OCI-M2 (cell line): ENCODE data around the gene BCL11B.
"Not testable (repeated sequence)": the region's sequence is repeated elsewhere in the genome, so short reads cannot be mapped to it uniquely, and the experiment has no call there.

Source experiments
- DNase-seq: peaks from one replicate; lab custom pipeline; 2025; ENCODE audit not compliant: unreplicated experiment; lab: John Stamatoyannopoulos, UW

BCL11B gene

DNA sequence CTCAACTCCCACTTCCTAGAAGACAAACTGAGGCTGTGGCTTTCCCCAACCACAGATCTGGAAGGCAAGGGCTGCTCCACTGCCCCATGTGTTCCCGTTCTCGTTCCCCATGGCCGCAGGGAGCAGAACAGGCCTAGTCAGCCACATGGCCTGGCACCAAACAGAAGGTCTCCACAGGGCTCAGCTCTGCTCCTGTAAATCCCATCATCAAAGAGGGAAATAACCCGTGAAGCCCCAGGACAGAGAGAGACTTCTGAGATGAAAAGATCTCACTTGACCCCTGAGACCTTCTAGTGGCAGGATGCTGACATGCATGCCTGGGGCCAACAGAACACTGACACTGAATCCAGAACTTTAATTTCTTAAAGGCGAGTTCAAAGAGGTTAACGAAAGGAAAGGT lies 68.9 kb downstream of the BCL11B start:
- DNase-seq, result no peak

- no peak for DNase-seq
Measured at GRCh38 chr14:99202516-99202915, 69.5 kb downstream of the BCL11B start.

GRCh38 chr14:99201351-99202073 lies 70.5 kb downstream of the BCL11B start:
- DNase-seq, result no peak

DNA sequence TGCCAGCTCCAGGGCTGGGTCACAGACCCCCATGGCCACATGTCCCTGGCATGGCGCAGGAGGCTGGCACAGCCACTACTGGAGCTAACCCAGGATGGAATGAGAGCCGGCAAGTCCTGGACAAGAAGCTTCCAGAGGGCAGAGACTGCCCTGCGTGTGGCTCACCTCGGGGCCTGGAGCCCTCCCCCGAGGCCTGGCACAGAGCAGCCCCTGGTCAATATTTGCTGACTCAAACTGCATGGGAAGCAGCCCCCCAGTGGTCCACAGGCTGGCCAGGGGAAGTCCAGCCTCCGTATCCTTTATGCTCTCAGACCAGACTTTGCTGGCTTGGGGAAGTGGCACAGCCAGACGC lies 71.4 kb downstream of the BCL11B start:
- no peak for DNase-seq

DNA sequence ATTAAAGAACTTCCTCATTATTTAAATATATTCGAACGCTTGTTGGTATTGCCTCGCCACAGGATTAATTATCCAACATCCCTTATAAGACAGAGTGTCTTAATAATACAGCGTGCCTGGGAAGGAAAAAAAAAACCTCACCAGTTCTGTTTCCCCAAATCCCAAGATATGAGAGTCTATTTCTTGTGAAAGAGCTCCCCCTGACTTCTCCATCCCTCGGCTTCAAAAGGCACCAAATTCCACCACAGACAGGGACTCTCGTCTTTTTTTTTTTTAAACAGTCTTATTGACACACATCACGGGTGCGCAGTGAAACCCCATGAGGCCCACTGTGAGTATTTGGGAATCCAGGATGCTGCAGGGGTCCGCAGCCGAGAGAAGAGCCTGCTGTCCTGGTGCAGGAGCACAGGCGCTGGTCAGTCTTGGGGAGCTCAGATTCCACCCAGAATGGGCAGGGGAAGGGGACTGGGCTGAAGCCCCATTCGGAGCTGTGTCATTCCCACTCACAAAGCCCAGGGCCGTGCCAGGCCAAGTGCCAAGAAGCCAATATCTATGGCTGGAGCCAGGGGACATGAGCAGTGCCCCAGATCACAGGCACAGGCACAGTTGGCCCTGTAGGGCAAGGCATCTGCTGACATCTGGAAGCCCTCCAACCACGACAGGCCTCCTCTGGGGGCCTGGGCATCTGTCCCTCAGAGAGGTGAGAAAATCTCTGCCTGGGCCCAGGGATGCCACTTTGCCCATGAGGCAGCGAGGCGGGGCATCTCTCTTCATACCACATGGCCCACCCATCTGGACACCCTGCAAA lies 71.9 kb downstream of the BCL11B start:
- DNase-seq, result no peak

DNA sequence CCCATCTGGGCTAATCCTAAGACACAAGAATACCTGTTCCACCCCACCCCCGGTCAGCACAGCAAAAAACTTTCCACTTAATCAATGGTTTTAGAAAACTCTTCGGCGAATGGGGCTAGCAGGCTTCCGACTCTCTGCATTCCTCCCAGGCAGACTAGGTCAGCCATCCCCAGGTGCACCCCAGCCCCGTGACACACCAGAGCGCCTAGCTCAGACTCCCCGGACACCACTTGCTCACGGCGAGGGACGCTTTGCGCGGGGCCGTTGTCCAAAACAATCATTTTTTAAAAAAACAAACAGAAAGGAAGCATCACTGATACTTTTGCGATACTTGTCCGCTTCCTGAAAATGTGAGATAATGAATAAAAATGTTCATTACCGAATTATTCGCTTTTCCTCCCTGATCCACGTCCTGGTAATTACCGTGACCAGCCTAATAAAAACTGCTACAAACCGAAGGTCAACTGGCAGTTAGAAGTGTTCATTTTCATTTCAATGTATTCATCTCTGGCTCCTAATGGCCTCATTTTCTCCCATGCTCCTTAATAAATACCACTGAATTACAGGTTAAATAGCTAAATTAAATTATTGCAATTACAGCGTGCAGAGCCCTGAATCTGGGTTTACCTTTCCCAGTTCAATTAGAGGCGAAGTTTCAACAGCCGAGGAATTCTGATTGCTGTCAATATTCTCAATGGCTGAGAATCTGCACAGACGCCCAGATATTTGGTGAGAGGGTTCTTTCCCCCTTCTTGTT lies 73.1 kb downstream of the BCL11B start:
- no peak for DNase-seq

DNA sequence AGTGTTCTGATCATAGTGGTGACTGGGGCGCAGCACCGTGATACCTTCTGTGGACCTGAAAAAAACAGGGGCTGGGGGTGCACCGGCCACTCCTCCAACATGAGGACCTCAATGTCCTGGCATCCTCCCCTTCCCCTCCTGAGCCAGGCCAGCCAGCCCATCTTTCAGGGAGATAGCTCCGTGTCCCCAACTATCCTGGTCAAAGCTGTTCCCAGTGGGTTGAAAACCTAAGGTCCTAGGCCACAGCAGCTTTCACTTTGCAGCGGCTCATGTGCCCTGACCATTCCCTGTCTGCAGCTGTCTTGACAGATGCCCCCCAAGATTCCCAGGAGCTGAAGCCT lies 75.7 kb downstream of the BCL11B start:
- DNase-seq, result no peak

GRCh38 chr14:99195602-99196309 lies 76.2 kb downstream of the BCL11B start:
- no peak for DNase-seq

DNA sequence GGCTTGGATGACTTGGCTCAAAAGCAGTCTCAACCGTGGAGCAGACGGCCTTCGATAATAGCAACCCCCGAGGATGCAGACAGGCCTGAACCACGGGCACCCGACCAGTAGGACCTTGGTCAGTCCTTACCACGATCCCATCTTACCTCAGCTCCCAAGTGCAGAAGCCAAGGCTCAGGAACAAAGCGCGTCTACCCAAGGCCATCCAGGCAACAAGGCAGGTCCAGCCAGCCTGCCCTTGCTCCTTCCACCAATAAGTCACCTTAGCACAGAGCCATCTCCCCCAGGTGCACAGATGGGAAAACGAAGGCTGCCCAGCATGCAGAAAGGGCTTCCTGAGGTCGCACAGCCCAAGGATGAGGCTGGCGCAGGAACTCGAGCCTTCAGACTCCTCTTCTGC lies 77.3 kb downstream of the BCL11B start:
- no peak for DNase-seq

DNA sequence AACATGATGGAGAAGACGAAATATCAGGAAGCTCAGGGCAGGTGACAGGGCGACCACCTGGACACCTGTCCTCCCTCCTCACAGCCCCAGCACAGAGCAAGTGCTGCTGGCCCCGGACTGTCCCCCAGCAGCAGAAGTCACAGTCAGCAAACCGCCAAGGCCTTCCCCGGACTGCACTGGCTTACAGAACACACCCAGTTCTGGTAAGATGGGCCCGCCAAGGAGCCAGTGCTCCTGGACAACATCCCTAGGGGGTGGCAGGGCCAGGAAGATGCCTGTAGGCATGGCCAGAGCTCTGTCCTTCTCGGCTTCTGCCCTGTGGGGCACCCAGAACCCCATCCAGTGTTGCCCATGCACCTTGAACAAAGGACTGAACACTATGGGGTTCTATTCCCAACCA lies 77.9 kb downstream of the BCL11B start:
- DNase-seq, result no peak

- no peak for DNase-seq
Measured at GRCh38 chr14:99192830-99193229, 79.2 kb downstream of the BCL11B start.

DNA sequence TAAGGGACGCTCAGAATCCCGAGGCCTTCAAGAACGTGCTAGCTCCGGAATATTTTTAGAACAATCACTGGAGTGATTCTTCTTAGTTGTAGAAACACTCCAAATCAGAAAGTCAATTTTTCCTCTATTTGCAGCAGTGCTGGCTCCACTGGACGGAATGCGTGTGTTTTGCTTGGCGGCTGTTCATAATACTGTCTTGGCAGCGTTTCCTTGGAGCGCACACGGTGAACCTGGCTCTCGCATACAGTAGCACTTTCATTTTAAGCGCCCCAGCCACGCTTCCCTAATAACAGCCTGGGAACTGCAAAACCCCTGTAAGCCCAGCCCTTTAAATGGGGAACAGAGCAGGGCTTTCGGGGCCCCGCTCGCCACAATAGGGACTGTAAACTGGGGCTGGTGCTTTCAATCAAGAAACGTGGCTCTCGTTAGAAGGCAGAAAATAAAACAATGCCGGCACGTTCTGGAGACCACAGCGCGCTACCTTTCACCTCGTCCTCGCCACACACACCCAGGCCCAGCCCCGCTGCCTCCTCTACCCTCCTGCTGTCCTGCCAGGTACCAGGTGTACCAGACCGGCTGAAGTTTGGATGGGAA lies 79.9 kb downstream of the BCL11B start:
- DNase-seq, result no peak

GRCh38 chr14:99191395-99192027 lies 80.5 kb downstream of the BCL11B start:
- no peak for DNase-seq

DNA sequence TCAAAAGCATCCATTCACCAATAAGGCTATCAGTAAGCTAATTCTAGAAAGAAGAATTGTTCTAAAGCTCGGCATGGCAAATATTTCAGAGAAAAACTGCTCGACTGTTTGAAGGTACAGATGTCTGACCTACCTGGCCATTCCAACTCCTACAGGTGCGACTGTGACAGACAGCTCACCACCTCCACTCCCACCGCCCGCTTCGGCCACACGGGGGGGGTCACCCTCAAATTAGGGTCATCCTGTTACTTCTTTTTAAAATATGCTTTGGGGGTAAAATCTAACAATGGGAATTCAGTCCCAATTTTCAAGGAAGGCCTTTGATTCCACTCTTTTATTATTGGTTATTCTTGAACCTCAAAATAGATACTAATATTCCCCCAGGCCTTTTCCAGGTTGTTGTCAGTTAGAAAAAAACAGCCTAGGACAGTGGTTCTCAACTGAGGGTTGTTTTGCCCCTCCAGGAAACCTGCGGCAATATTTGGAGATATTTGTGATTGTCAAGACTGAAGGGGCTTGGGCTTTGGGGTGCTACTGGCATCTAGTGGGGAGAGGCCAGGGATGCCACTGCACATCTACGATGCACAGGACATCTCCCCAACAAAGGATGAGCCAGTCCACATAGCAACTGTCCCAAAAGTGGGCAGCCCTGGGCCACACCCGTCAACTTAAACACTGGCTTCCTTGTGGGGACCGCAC lies 81.2 kb downstream of the BCL11B start:
- DNase-seq, result no peak

DNA sequence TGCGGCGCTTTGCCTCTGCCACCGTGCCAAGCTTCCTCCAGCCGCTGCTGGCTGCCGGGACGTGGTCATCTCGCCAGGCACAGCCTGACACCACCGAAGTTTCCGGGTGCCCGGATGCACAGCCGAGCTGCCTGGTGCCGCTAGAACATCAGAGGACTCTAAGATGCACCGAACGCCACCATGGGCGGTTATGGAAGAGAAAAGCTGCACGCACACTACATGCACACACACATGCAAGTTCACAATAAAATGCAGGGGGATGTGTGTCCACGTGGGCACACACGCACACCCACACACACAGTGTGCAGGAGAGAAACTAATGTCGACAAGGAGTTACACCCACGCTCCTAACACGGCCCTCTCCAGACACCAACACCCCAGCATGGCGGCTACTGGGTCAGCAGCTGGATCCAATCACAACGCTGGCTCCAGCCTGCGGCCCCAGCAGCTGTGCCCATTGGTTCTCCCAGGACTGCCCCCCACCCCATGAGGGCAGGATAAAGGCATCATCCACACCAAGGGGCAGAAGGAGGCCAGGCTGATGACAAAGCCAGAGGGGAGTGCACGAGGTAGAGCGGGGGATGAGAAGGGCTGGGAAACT lies 82.7 kb downstream of the BCL11B start:
- DNase-seq, result no peak

GRCh38 chr14:99188731-99189191 lies 83.2 kb downstream of the BCL11B start:
- no peak for DNase-seq

- no peak for DNase-seq
Measured at GRCh38 chr14:99187858-99188257, 84.1 kb downstream of the BCL11B start.

DNA sequence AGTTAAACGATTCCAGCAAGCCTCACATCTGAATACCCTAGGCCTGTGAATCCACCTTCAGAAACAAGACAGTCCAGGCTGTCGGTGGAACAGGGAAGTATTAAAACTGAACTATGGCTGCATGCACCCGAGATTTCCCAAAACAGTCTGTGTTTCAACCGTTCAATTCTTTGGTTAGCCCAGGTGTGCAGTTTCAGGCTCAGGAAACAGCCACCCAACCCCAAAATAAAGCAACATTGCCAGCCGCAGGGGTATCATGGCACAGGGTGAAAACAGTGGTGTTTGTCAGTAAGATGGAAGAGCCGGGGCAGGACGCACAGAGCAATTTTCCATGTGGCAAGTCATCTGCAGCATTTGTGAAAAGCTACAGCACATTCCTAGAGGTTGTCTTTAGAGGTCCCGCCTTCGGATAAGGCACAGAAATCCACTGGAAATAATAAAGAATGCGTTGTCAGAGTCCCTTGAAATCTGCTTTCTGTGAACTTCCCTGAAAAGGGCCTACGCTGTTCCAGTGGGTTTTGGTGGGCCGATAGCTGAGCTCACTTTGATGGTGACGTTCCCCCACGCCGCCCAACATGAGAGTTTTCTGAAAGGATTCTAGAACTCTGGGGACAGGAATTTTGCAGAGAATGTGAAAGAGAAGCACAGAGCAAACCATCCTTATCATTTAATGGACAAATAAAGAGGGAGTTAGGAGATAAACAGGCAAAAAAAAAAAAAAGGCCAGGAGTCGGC lies 84.9 kb downstream of the BCL11B start:
- no peak for DNase-seq

GRCh38 chr14:99186336-99186735 lies 85.7 kb downstream of the BCL11B start:
- not testable (repeated sequence) for DNase-seq
